Kidney epithelial cell (primary cell): ENCODE measurements around the gene AKAIN1. TPM values are rescaled to one million over a fixed set of nuclear protein-coding genes. Genes with fewer than 3 reads are reported as not detected.

ENCODE experiments used
- DNase-seq: peaks from one replicate; pipeline ENCODE4 v3.0.0-alpha.2; 2010; ENCODE audit warnings: low read depth
- H3K27me3 ChIP-seq: 2 replicates; pipeline ENCODE4 v1.6.0; 2011; ENCODE audit warnings: low read length; ENCODE audit not compliant: control insufficient read depth, insufficient read depth
- H3K36me3 ChIP-seq: 2 replicates; pipeline ENCODE4 v1.5.1; 2011; ENCODE audit warnings: low read length; ENCODE audit not compliant: control insufficient read depth, insufficient read depth
- H3K4me3 ChIP-seq: 2 replicates; pipeline ENCODE4 v1.5.1; 2011; ENCODE audit warnings: low read depth, mild to moderate bottlenecking, control low read depth, low read length
- total RNA-seq: library from RNA; depleted of rRNA; stranded (reverse); fragments of >200 nt; gene quantifications from 2 replicates; pipeline ENCODE4 v1.2.3, GENCODE V29; 2015
- TF ChIP-seq, protein P1 (sequence below): IDR thresholded peaks from 2 replicates; pipeline ENCODE4 v1.5.1; 2011; ENCODE audit warnings: mild to moderate bottlenecking, moderate library complexity, low read length, control low read depth, inconsistent platforms; ENCODE audit not compliant: insufficient read depth, poor library complexity, severe bottlenecking

AKAIN1 gene
- total RNA-seq, 1 donor from 2014 or later: not detected

DNA sequence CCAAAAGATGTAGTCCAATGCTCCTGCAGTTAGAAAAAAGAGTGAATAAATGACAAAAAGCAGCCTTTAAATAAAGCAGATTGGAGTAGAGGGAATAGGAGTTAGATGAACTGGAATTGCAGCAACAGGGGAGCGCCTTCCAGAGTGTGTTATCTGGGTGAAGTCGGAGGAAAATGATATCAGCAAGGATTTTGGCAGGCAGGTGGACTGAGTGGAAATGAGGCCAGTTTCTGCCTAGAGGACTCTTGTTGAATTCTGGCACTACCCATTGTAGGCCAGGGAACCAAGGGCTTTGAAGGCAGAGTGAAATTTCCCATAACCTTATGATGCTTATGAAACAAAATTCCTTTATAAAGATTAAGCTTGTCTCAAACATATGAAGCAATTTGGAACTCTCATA is 59.8 kb downstream of the AKAIN1 start:
- H3K4me3 ChIP-seq: no peak overlapping the region

DNA sequence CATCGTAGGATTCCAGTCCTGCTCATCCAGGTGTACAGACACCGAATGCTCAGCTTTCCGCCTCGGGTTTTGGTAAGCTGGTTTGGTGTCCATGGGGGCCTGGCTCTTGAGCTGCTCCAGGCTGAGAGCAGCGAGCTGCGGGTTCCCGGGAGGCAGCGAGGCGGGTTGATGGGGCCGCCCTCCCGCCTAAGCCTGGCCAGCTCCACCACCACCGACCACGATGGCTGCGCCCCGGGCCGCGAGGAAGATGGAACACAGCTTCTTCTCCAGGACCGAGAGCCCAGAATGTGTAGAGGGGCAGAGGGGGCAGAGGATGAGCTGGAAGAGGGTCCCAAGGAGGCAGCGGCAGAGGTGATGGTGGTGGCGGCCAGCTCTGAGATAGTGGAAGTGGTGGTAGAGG is 64.1 kb downstream of the AKAIN1 start:
- H3K4me3 ChIP-seq: no peak overlapping the region
- TF ChIP-seq, protein P1, sequence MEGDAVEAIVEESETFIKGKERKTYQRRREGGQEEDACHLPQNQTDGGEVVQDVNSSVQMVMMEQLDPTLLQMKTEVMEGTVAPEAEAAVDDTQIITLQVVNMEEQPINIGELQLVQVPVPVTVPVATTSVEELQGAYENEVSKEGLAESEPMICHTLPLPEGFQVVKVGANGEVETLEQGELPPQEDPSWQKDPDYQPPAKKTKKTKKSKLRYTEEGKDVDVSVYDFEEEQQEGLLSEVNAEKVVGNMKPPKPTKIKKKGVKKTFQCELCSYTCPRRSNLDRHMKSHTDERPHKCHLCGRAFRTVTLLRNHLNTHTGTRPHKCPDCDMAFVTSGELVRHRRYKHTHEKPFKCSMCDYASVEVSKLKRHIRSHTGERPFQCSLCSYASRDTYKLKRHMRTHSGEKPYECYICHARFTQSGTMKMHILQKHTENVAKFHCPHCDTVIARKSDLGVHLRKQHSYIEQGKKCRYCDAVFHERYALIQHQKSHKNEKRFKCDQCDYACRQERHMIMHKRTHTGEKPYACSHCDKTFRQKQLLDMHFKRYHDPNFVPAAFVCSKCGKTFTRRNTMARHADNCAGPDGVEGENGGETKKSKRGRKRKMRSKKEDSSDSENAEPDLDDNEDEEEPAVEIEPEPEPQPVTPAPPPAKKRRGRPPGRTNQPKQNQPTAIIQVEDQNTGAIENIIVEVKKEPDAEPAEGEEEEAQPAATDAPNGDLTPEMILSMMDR: no peak
- no peak for DNase-seq
- no peaks in the 10 kb centered on the region for H3K36me3 ChIP-seq
- H3K27me3 ChIP-seq: no peaks in the 10 kb centered on the region

More for the DNA sequence above, 59.8 kb downstream of the AKAIN1 start:
- no peak for DNase-seq
- no peaks in the 10 kb centered on the region for H3K36me3 ChIP-seq
- TF ChIP-seq, protein P1: no peak
- H3K27me3 ChIP-seq: no peaks in the 10 kb centered on the region

DNA sequence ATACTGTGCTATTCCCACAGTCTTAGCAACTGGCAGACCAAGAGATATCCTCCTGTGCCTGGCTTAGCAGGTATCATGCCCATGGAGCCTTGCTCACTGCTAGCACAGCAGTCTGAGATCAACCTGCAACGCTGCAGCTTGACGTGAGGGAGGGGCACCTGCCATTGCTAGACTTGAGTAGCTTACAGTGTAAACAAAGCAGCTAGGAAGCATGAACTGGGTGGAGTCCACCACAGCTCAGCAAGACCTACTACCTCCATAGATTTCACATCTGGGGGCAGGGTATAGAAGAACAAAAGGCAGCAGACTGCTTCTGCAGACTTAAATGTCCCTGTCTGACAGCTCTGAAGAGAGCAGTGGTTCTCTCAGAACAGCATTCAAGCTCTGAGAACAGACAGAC is 74.8 kb downstream of the AKAIN1 start:
- TF ChIP-seq, protein P1: no peak
- Histone ChIP-seq H3K36me3 (no peaks in the 10 kb centered on the region), H3K27me3 (no peaks in the 10 kb centered on the region), H3K4me3 (no peak overlapping the region)
- DNase-seq: no peak

DNA sequence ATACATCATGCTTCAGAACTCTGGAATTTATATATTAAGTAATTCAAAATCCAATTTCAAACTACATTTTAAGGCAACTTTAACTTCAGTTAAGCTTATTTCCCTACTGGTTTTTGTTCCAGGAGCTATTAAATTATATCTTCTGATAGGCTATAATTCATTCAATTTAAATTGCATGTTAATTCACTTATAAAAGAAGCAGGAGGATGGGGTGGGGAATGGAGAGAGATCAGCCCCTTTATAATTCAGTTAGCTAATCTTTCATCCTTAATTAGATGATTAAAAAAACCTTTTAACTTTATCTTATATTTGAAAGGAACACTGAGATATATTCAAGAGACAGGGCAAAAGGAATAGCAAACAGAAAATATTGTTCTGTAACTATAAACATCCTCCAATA is 86.8 kb downstream of the AKAIN1 start:
- Histone ChIP-seq H3K27me3 (no peaks in the 10 kb centered on the region), H3K36me3 (no peaks in the 10 kb centered on the region), H3K4me3 (no peak overlapping the region)
- no peak for DNase-seq
- TF ChIP-seq, protein P1: no peak

DNA sequence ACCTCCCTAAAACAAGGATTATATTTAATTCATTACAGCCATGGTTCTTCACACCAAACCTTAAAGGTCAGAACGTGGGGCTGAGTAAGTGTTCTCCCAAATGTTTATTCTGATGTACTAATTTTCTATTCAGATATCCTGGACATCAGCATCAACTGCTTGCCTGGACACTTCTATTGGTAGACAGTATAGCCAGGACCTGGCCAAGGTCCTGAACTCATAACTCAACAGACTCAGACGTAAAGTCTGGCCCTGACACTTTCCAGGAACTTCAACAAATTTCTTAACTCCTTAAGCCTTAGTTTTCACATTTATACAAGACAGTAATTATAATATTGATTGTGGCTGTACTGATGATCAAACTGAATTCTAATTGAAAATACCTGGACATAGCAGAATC is 89.1 kb downstream of the AKAIN1 start:
- Histone ChIP-seq H3K36me3 (no peaks in the 10 kb centered on the region), H3K4me3 (no peak overlapping the region), H3K27me3 (no peaks in the 10 kb centered on the region)
- TF ChIP-seq, protein P1: no peak
- no peak for DNase-seq

DNA sequence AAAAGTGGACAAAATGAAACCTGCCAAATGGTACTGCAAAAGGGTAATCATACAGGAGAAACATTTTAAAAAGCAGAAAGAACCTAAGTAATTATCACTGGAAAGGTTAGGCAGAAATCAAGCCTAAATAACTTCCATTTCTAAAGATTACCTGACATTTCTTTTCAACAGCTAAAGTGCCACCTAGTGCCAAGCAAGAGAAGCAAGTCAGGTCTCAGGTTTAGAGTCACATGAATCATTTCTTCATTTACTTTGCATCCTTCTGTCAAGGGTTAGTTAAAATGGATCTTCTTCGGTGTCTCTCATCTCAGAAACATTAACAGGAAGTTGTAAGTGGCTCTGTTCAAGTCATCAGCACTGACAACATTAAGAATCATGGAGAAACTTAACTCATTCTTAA is 90.3 kb downstream of the AKAIN1 start:
- TF ChIP-seq, protein P1: peak; percentile 33
- no peak for DNase-seq
- Histone ChIP-seq H3K36me3 (no peaks in the 10 kb centered on the region), H3K27me3 (no peaks in the 10 kb centered on the region), H3K4me3 (no peak overlapping the region)
